HG03108 (cell line): ENCODE results near the gene ABCC8.

Experiments used
- ATAC-seq: cut with Tn5 transposase; IDR thresholded peaks from one replicate; pipeline ENCODE4 v1.9.1; 2021; ENCODE audit warnings: moderate library complexity; ENCODE audit not compliant: unreplicated experiment

Gene ABCC8

GRCh38 chr11:17472467-17472866 lies 4.2 kb downstream of the ABCC8 start:
- no peak for ATAC-seq

DNA sequence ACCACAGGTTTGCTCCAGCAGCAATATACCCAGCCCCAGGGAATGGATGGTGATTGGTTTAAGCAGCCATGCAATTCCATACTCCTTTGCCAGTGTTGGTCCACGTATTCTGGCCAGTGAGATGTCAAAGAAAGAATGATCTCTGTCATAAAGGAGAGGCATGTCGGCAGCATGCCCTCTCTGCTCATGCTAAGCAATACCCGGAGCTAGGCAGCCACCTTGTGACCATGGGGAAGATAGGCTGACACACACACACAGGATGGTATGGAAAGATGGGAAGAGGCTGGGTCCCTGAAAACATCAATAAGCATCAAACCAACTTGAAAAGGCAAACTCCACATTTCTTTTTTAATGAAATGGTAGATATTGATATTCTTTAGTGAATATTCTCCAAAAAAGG lies 5.1 kb downstream of the ABCC8 start:
- no peak for ATAC-seq

- no peak for ATAC-seq
These were observed 6.6 kb downstream of the ABCC8 start for GRCh38 chr11:17469998-17470397.

- ATAC-seq: no peak
These were observed 8.5 kb downstream of the ABCC8 start for GRCh38 chr11:17468122-17468521.

- no peak for ATAC-seq
These were observed 13.0 kb downstream of the ABCC8 start for GRCh38 chr11:17463546-17464174.

DNA sequence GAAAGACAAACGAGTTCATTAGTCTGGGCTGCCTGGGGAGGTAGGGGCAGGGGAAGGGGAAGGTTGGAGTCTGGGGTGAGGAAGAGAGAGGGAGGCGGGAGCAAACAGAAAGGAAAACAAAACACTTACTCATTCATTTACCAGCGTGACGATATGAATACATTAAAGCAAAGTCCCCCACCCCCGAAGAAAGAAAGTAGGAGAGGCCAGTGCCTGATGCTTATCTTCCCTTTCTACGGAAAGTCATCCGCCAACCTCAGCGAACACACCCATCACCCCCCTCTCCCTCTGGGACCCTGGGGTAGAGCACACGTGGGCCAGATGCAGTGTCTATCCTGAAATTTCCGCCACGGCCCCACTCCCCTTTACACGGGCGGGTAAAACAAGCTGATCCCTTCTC lies 13.7 kb downstream of the ABCC8 start:
- no peak for ATAC-seq

GRCh38 chr11:17460406-17460805 lies 16.2 kb downstream of the ABCC8 start:
- ATAC-seq: no peak

GRCh38 chr11:17459236-17459896 lies 17.3 kb downstream of the ABCC8 start:
- ATAC-seq: no peak

DNA sequence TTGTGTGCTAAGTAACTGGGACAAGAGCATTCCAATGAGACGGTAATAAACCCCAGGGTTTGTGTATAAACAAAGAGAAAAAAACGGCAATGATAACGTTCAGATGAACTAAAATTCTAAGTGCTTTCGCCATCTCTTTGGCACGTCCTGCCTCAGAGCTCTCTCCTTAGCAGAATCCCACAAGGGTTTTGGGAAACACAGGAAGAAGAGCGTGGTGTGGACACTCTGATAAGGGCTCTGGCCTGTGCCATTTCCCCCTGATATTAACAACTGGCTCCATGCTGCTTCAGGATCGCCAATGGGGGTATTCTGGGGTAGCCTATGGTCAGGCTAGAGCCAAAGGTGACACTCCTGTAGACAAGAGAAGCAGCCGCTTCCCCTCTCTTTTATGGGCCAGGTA lies 18.4 kb downstream of the ABCC8 start:
- no peak for ATAC-seq

GRCh38 chr11:17457396-17458173 lies 19.1 kb downstream of the ABCC8 start:
- no peak for ATAC-seq

GRCh38 chr11:17452668-17453067 lies 24.0 kb downstream of the ABCC8 start:
- ATAC-seq: no peak

DNA sequence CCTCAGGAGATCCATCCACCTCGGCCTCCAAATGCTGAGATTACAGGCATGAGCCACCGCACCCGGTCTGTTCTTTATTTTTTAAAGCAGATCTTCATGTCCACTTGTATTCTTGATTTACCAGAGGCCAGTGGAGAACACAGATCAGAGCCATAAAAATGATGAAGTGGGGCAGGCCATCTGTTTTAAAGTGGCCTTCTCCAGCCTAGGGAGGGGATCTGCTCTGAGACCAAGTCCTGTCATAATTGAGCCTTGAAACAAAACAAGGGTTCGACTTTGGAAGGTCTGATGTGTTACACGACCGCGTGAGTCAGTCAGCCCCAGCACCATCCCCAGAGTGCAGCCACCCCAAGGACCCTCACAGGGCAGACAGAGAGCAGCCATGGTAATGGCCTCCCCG lies 27.5 kb downstream of the ABCC8 start:
- no peak for ATAC-seq

DNA sequence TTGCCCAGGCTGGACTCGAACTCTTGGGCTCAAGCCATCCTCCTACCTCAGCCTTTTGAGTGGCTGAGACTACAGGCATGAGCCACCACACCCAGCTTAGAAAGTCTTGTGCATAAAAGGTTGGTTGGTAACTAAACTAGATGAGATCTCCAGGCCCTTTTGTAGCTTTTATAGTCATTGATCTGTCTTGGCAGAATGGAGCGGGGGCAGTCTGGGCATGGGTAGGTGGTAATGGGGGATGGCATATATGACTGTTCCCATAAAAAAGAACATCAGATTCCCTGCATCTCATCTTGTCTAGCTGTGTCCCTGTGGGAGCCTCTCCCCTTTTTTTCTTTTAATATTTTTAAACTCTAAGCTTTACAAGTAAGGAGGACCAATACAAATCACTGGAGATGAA lies 30.2 kb downstream of the ABCC8 start:
- no peak for ATAC-seq

DNA sequence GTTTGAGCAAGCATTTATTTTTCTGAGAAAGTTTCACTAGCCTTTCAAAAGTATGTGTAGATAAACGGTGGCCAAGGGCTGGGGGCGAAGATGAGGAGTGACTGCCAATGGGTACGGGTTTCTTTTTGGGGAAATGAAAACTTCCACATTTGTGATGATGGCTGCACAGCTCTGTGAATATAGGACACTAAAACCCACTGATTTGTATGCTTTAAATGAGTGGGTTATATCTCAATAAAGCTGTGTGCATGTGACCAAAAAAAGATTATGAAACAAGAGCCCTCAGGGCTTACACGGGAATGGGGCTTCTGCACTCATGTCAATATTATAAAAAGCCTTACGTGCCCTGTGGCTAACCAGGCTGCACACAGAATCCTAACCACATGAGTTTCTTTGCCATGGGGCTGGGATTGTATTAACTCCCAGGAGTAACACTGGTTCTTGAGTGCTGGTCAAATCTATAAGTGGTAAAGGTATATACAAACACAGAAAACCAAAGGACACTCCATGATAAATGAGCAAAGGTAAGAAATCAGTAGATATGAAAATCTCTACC lies 31.3 kb downstream of the ABCC8 start:
- no peak for ATAC-seq

DNA sequence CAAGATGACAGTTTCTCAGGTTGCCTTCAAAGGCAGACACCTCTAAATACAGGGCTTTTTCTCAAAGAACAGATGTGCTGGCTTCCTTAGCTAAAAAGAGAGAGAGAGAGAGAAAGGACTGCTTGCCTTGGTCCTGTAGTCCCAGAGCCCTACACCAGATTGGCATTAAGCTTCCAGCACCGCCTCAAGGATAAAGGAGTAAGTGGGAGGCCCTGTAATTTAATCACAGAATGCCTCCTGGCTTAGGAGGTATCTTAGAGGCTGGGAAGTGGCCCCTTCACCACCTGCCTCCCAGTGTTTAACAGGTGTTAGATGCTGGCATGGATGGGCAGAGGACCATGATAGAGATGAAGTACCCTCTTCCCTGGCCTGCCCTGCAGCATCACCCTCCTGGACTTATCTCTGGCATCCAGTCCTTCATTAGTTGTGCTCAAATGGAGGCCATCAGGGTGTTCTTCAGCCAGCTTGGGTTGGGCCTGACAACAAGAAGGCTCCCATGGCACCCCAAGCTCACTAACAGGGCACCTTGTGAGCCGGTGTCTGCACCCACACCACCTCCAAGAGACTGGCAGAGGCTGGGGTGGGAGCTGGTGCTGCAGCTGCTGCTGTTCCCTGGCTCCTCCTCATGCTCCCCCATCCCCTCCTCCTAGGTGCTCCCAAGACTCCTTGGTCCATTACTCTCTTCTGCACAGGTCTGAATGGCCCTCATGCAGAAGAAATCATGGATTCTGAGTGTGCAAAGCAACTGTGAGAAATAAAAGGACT lies 32.5 kb downstream of the ABCC8 start:
- ATAC-seq: no peak

- no peak for ATAC-seq
These were observed 33.2 kb downstream of the ABCC8 start for GRCh38 chr11:17443423-17443822.

- ATAC-seq: no peak
These were observed 33.6 kb downstream of the ABCC8 start for GRCh38 chr11:17443000-17443399.

DNA sequence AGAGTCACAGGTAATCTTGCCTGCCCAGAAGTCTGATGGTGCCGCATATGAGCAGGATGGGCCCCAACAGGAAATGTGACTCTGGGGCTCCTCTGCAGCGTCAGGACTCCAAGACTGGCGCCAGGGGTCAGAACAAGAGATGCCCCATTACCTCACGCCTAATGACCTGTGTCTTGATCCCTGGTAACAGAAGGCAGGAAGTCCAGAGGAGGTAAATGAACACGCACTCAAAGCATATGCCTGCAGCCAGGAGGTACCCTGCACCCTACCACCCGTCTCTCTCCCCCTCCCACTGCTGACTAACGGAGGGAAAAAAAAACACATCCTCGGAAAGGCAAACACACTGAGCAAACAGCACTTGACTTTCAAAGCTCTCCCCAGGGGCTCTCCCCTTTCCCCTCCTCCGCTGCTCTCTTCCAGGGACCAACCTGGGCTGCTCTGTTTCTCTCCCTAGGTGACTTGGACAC lies 37.3 kb downstream of the ABCC8 start:
- no peak for ATAC-seq

DNA sequence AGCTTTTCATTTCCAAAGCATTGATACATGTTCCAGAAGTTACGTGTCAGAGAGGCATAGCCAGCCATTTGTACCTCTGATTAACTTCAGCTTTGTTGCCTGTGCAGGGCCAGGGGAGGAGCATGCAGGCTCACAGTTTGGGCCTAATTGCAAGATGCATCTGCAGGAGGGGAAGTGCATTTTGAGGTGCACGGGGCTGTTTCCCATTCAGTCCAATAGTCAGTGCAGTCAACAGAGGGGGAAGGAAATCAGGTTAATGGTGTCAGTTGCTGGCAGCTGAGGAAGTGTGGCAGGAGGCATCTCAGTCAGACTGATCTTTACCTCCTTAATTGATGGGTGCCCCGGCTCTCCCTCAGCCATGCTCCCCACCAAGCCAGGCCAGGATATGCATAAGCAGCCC lies 39.3 kb downstream of the ABCC8 start:
- no peak for ATAC-seq

GRCh38 chr11:17434108-17434507 lies 42.5 kb downstream of the ABCC8 start:
- ATAC-seq: no peak

DNA sequence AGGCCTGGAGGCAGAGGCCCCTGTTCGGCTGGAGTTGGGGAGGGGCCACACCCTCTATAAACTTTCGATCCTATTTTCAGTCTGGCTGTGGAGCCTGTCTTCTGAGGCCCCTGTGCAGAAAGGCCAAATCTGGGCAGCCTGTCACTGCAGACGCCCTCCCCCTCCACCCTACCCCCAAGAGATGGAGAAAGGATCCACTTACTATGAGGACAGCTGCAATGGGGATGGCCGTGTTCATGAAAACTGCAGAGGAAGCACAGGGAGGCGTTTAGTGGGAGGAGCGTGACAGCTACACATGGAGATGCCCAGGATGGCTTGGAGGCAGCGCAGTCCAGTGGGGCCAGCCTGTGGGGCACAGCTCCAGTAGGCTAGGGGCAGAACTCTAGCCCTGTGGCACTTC lies 44.6 kb downstream of the ABCC8 start:
- no peak for ATAC-seq
